Nephron progenitor cell (in vitro differentiated cells): ENCODE data around the gene PCDHB15.
A peak's percentile ranks its signal among the peaks of the same experiment; 100 is the strongest.
"Not testable (repeated sequence)": the region's sequence is repeated elsewhere in the genome, so short reads cannot be mapped to it uniquely, and the experiment has no call there.

Experiments used
- DNase-seq: peaks from one replicate; pipeline ENCODE4 v3.0.0; 2021
- H3K27ac Mint-ChIP-seq: 2 replicates; pipeline ENCODE4 v1.8.0; 2021; ENCODE audit warnings: mild to moderate bottlenecking, moderate library complexity, mixed read lengths
- H3K27me3 Mint-ChIP-seq: 2 replicates; pipeline ENCODE4 v1.8.0; 2021; ENCODE audit warnings: mild to moderate bottlenecking, low read depth, mixed read lengths; ENCODE audit not compliant: poor library complexity
- H3K36me3 Mint-ChIP-seq: 2 replicates; pipeline ENCODE4 v1.8.0; 2021; ENCODE audit warnings: low read depth, mixed read lengths
- H3K4me1 Mint-ChIP-seq: 2 replicates; pipeline ENCODE4 v1.8.0; 2021; ENCODE audit warnings: mixed read lengths
- H3K4me3 Mint-ChIP-seq: 2 replicates; pipeline ENCODE4 v1.8.0; 2021; ENCODE audit warnings: mild to moderate bottlenecking, moderate library complexity, mixed read lengths
- H3K9me3 Mint-ChIP-seq: 2 replicates; pipeline ENCODE4 v1.8.0; 2021; ENCODE audit warnings: mild to moderate bottlenecking, moderate library complexity, mixed read lengths
- CTCF ChIP-seq: fragments of 200-600 bp; sonication (generic); IDR thresholded peaks from 2 replicates; pipeline ENCODE4 v1.5.0; 2021; ENCODE audit warnings: antibody characterized with exemption

PCDHB15 gene

GRCh38 chr5:141236516-141237313 lies 8.5 kb upstream of the PCDHB15 start:
- Mint-ChIP-seq H3K36me3 (peaks cover 44% of the 10 kb centered on the region), H3K27ac (no peak overlapping the region), H3K9me3 (peaks cover 84% of the 10 kb centered on the region)

GRCh38 chr5:141241496-141241895 lies 3.7 kb upstream of the PCDHB15 start:
- Mint-ChIP-seq H3K27ac (no peak overlapping the region), H3K27me3 (peaks cover 6% of the 10 kb centered on the region), H3K4me3 (no peak overlapping the region), H3K9me3 (peaks cover 90% of the 10 kb centered on the region), H3K4me1 (no peaks in the 10 kb centered on the region), H3K36me3 (peaks cover 70% of the 10 kb centered on the region)
- no peak for TF ChIP-seq CTCF
- DNase-seq, result no peak

More at GRCh38 chr5:141236516-141237313, 8.5 kb upstream of the PCDHB15 start:
- no peaks in the 10 kb centered on the region for H3K4me1 Mint-ChIP-seq
- H3K4me3 Mint-ChIP-seq, result no peak overlapping the region
- no peak for TF ChIP-seq CTCF
- peaks cover 2% of the 10 kb centered on the region for H3K27me3 Mint-ChIP-seq
- DNase-seq, result no peak

GRCh38 chr5:141246971-141247370 lies 1.8 kb downstream of the PCDHB15 start:
- H3K4me3 Mint-ChIP-seq, DNase-seq, H3K27ac Mint-ChIP-seq, H3K4me1 Mint-ChIP-seq, H3K27me3 Mint-ChIP-seq: not testable (repeated sequence)
- Mint-ChIP-seq H3K36me3 (peaks cover 85% of the 10 kb centered on the region), H3K9me3 (peaks cover 95% of the 10 kb centered on the region)

- not testable (repeated sequence) for H3K4me3 Mint-ChIP-seq, H3K27me3 Mint-ChIP-seq, H3K4me1 Mint-ChIP-seq, DNase-seq
- peaks cover 95% of the 10 kb centered on the region for H3K9me3 Mint-ChIP-seq
- peak overlapping the region; percentile 74 for H3K27ac Mint-ChIP-seq
- peaks cover 82% of the 10 kb centered on the region for H3K36me3 Mint-ChIP-seq
Measured at GRCh38 chr5:141247434-141247833, 2.2 kb downstream of the PCDHB15 start.

GRCh38 chr5:141250576-141250975 lies 5.4 kb downstream of the PCDHB15 start:
- peaks cover 70% of the 10 kb centered on the region for H3K36me3 Mint-ChIP-seq
- no peak for DNase-seq
- no peaks in the 10 kb centered on the region for H3K4me1 Mint-ChIP-seq
- TF ChIP-seq CTCF, result no peak
- no peak overlapping the region for H3K4me3 Mint-ChIP-seq
- H3K27ac Mint-ChIP-seq, result no peak overlapping the region
- peaks cover 94% of the 10 kb centered on the region for H3K9me3 Mint-ChIP-seq
- peaks cover 4% of the 10 kb centered on the region for H3K27me3 Mint-ChIP-seq

GRCh38 chr5:141258464-141258863 lies 13.3 kb downstream of the PCDHB15 start:
- no peak for TF ChIP-seq CTCF
- no peak overlapping the region for H3K27ac Mint-ChIP-seq
- peaks cover 99% of the 10 kb centered on the region for H3K9me3 Mint-ChIP-seq
- peaks cover 4% of the 10 kb centered on the region for H3K27me3 Mint-ChIP-seq
- H3K4me1 Mint-ChIP-seq, result no peaks in the 10 kb centered on the region
- DNase-seq, result no peak
- H3K36me3 Mint-ChIP-seq, result peaks cover 70% of the 10 kb centered on the region
- no peak overlapping the region for H3K4me3 Mint-ChIP-seq

- H3K27ac Mint-ChIP-seq, result no peak overlapping the region
- TF ChIP-seq CTCF, result no peak
Measured at GRCh38 chr5:141258948-141259347, 13.8 kb downstream of the PCDHB15 start.

More at GRCh38 chr5:141258948-141259347, 13.8 kb downstream of the PCDHB15 start:
- no peak for DNase-seq
- Mint-ChIP-seq H3K36me3 (peaks cover 73% of the 10 kb centered on the region), H3K4me3 (no peak overlapping the region), H3K9me3 (peaks cover 99% of the 10 kb centered on the region), H3K4me1 (no peaks in the 10 kb centered on the region), H3K27me3 (peaks cover 4% of the 10 kb centered on the region)
